GM19035 (cell line): Measurements from ENCODE around the gene ACER1.
"Not testable (repeated sequence)": the region's sequence is repeated elsewhere in the genome, so short reads cannot be mapped to it uniquely, and the experiment has no call there.

Experiments
- ATAC-seq: cut with Tn5 transposase; IDR thresholded peaks from one replicate; pipeline ENCODE4 v1.9.1; 2021; ENCODE audit not compliant: unreplicated experiment

ACER1 gene

DNA sequence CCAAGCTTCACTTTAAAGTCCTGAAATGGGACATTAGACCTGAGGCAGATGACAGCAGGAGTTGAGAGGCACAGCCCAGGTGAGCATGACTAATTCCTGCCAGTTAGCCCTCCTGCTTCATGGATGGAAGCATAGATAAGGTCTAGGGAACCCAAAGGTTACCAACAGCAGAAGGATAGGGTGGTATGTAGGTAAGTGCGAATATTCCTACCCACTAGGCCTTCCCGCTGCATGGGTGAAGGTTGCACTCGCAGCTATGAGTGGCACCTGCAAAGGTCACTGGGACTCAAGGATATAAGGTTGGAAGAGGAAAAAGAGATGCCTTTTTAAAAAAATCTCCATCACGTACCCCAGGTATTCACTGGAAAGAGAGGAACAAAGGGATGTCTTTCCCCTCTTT is 41.4 kb downstream of the ACER1 start:
- no peak for ATAC-seq

DNA sequence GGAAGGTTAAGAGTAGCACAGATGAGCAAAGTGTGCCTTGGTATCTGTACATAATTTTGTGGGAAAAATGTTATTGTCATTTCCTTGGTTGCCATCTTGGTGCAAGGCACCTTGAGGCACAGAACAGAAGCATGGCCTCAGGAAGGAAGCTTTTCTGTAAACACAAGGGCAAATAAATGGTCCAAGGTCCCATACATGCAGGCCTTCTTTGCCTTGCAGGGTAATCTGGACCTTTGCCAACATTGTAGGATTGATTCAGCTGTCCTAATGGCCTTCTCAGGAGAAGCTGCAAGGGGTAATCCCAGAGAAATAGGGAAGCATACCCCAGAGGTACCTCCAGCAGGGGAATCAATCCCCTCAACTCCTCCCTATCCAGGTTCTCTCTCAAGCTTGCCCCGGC is 44.7 kb downstream of the ACER1 start:
- no peak for ATAC-seq

DNA sequence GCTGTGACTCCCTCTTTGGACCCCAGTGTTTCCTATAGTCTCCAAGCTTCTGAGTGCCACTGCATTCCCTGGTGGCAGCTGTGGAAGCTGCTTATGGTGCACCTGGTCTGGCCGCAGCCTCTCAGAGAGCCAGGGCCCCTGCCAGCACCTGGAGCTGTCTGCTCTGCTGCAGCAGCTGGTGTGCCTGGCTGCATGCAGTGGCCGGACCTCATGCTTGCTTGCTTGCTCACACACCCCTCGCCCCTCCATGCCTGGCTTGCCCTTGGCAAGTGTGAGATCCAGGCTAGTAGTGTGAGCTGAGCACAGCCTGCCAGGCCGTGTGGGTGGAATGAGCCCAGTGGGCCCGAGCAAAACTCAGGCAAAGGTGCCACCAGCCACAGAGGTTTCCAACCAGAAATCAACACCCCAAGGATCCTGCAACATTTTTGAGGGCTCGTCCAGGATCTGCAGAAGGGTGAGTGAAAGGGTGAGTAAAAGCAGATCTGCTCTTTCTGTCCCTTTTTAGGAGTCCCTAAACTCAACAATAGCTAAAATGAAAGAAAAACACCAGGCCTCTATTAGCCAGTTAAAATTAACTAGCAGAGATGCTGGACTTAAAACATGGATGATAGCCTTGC is 46.0 kb downstream of the ACER1 start:
- ATAC-seq: no peak

DNA sequence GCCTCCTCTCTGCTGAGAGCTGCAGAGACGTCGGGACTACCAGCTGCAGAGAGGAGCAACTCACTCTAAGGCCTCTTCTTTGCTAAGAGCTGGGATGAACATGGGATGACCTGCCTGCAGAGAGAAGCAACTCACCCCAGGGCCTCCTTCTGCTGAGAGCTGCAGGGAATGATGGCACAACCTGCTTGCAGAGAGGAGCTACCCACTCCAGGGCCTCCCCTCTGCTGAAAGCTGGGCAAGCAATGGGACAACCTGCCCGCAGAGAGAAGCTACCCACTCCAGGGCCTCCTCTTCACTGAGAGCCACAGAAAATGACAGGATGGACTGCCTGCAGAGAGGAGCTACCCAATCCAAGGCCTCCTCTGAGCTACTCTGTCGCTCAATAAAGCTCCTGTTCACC is 46.7 kb downstream of the ACER1 start:
- no peak for ATAC-seq

DNA sequence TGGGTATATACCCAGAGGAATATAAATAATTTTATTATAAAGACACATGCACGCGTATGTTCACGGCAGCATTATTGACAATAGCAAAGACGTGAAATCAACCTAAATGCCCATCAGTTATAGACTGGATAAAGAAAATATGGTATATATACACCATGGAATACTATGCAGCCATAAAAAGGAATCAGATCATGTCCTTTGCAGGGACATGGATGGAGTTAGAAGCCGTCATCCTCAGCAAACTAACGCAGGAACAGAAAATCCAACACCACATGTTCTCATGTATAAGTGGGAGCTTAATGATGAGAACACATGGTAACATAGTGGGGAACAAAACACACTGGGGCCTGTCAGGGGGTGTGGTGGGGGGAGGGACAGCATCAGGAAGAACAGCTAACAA is 51.0 kb downstream of the ACER1 start:
- not testable (repeated sequence) for ATAC-seq

DNA sequence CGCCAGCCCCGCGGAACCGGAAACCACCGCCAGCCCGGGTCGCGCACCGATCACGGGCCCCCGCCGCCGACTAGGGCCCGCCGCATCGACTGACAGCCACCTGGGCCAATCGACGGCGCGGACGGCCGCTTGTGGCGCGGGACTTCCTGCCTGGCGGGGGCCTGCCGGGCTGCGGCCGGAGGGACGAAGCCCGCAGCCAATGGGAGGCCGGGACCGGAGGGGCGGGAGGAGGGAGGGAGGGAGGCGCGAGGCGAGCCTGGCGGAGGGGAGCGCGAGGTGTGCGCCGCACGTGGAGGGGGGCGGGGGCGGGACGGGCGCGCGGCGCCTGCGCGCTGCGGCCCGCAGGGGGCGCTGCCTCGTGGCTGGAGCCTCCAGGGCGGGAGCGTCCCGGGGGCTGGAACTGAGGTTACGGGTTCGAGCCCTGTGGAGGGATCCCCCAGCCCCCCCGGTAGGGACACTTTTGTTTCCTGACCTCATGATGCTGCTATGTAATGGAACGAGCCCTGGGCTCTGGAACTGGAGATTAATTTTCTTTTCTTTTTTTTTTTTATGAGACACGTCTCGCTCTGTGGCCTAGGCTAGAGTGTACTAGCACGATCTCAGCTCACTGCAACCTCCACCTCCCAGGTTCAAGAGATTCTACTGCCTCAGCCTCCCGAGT is 53.4 kb downstream of the ACER1 start, which contains the start of gene MLLT1:
MLLT1 (minus strand) TSS at position 45 of the 661 bp plus-strand sequence. CDS start 191 bp downstream, outside the sequence.
- peak; percentile 91 for ATAC-seq

DNA sequence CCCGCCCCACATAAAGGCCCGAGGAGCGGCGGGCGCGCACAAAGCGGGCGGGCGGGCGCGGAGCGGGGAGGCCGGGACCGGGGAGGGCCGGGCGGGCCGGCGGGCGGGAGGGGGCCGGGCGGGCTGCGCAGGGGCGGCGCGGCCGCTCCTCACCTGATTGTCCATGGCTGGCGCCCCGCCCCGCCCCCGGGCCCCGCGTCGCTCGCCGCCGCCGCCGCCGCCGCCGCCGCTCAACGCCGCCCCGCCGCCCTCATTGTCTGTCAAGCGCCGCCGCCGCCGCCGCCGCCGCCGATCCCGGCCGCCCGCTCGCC is 53.8 kb downstream of the ACER1 start:
- peak; percentile 35 for ATAC-seq

DNA sequence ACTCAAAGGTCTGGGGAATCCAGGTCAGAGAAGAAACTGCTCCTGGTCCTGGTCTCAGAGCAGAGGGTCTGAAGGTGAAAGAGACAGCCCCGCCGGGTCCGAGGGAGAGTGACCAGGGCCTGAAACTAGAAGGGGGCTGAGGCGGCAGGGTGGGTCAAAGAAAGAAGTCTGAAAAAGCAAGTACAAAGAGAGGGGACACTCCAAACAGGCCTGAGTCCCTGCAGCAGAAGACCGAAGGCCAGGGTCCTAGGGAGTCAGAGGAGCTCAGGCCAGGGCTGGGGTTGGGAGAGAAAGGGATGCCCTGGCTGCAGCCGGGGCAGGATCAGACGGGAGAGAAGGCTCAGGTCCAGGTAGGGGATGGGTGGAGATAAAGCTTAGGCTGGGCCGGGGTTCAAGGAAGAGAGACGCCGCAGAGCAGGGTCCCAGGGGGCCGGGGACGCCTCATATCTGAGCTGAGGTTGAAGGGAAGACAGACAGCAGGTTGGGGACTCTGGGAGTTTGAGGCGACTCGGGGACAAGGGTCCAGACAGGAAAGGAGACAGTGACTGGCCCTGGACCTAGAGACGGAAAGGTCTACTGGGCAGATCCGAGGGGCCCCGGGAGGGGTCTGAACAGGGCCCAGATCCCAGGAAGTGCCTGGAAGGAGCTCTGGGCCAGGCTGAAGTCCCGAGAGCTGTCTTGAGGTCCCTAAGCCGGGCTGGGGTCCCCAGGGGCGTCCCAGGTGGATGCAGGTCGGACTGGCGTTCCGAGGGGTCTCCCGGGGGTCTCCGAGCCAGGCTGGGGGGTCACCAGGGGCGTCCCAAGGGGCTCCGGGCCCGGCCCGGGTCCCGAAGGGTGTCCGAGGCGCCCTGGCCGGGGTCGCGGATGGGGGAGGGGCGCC is 54.4 kb downstream of the ACER1 start:
- ATAC-seq: peak; percentile 23

DNA sequence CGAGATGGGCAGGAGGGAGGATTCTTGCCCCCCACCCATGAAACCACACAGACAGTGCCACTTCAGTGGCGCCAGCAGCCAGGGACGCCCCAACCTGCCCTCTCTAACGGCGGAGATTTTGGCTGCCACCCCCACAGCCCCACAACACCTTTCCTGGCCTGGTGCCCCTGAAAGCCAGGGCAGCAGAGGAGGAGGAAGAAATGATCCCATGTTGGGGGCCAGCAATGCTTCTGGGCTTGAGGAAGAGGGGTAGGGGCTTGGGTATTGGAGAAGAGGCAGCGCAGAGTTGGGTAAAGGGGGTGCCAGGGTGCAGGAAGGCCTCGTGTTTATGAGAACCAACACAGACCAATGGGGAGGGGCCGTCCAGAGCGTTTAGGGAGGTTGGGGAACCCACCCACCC is 55.4 kb downstream of the ACER1 start:
- ATAC-seq: no peak

DNA sequence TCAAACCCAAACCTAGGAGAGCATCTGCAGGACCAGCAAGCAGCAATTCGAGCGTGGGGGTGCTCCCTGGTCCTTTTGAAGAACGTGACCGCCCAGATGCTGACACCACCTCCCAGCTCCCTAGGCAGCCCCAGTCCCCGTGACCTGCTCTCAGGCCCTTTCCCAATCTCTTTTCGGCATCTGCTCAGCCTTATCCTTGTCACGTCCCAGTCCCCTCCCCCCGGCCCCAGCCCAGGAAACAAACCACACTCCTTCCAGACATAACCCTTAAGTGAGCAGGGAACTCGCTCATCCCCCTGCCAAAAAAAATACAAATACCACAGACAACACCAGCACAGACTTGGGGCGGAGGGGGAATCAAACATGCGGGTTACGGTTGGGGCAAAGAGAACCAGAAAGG is 57.0 kb downstream of the ACER1 start:
- no peak for ATAC-seq

DNA sequence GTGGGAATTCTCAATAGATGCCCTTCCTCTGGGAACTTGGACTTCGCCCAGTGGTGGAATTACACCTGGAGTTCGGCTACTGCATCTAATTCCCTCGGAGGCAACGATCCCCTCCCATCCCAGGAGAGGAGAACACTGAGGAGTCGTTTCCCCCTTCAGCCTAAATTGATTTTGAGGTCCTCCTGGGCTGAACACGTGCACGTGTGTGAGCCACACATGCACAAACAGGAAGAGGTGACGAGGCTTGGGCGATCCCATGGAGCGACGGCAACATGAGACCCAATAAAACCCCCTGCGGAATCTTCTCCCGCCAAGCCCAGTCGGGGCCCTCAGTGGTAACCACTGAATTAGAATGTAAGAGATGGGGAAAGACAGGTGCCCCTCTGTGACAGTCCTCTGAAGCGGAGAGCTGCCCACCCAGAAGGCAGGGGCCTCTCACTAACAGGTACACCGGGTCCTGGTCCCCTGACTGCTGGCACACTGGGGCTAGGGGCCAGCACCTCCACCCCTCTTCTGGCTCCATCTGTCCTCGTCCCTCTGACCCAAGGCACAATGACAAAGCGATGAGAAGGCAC is 58.2 kb downstream of the ACER1 start:
- ATAC-seq: no peak

DNA sequence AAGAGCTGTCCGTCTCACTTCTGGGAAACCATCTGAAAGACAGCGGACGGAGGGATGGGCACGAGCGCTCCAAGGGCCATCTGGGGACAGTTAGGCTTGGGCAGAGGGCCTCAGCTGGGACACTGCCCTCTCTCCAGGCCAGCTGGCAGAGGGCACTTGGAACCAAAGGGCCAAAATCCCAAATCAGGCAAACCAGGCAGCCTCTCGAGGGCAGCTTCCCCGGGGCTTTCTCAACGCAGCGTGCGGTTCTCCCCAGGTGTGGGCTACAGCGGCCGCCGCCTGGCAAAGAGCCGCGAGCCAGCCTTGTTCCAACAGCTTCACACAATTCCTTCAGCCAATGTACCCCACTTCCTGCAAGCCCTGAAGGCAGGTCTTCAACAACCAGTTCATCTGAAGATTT is 58.7 kb downstream of the ACER1 start:
- ATAC-seq: no peak

DNA sequence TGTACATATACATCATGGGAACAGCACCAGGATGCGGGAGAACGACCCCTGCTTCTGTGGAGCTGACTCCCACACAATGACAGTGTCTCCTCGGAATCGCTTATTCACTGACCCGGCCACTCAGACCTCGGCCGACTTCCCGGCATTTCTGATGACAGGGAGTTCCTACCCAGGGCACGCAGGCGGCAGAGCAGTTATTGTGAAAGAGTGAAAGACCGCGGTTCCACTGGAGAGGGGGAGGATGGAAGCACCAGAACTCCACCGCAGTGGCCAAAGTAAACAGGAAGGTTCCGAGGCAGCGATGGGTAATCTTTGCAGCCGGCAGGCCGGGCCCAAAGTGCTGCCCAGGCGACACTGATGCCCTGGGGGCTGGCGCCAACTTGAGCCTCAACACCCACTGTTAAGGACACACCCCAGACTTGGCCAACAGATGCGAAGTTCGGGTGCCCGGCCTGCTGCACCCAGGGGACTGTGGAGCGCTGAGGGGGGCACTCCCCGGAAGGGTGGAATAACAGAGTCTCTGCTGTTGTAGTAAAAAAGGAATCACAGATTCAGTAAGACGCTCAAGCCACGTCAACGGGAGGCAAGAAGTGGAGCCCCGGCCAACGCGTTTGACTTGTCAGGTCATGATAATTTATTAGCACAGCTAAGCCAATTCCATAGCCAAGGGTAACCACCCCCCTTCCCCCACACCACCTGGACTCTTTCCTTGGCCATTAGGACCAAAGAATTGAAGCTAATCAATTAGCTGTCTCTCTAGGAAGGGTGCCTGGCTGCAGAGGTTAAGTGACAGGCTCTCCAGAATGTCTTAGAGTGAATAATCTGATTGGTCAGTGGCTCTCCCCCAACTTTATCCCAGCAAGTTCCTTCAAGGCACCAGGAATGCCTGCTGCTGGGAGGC is 59.5 kb downstream of the ACER1 start:
- no peak for ATAC-seq

DNA sequence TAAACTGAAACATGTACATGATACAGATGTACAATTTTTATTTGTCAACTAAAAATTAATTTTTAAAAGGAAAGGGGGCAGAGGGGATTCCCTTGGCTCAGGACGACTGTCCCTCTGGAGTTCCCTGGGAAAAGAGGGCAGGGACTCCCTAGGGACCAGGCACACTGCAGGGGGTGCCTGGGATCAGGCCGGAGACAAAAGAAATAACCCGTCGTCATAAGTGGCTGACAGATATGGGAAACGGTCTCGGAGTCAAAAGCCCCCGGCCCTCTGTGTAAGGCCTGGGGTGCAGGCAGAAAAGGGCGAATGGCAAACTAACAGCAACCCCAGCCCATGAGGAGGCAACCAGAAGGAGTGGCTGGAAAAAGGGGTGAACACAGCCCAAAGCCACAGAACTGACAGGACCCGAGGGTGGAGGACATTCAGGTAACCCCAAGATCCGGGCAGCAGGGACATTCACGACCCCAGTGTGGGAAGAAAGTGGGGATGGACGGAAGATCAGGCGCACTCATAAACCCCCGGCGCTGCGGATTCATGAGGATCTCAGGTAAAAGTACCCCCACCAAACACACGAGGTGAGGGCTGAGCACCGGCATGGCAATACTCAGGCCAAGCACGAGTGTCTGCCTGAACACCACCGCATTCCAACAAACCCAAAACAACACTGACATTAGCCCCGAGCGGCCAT is 60.4 kb downstream of the ACER1 start:
- ATAC-seq: no peak

DNA sequence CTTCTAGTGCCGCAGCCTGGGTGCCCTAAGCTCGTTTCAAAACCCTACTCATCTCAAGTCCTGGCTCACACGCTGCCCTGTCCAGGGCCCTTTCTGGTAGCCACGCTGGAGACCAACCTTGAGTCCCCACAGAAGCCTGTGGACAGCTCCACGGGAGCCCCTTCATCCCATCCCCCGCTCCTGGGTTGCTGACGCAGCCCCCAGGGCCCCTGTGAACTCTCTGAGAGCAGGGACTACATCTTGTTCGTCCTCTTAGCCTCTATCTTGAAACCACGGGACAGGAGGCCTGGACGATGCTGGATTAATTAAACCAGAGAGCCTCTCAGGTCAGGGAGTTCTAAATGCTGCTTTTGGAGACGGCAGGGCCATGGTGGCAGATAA is 61.0 kb downstream of the ACER1 start:
- no peak for ATAC-seq

DNA sequence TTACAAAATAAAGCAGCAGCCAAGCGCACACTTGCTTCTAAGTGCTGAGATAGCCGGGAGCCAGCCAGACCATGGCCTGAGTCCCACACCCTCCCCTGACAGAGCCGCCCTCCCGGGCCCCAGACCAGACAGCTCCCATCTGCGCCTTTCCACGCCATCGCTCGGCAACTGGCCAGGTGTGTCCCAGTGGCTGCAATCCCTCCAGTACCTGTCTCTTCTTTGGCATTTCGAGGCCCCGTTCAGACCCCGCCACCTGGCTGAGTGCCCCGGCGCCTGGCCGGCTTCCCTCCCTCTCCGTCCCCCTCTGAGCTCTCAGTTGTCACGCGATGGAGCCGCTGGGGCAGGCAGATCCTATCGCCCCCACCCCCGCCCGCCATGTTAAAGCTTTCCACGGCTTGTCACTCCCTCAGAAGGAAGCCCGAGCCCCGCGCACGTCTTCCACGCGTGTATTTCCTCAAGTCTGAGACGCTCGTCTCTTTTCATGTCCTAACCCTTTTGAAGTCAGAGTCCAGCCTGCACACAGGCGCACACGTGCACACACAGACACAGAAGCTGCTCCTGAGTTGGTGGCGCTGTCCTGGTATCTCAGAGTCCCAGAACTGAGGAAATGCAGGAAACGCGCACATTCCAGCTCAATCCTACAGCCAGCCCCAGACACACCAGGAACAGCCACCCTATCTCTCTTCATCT is 61.5 kb downstream of the ACER1 start:
- no peak for ATAC-seq

DNA sequence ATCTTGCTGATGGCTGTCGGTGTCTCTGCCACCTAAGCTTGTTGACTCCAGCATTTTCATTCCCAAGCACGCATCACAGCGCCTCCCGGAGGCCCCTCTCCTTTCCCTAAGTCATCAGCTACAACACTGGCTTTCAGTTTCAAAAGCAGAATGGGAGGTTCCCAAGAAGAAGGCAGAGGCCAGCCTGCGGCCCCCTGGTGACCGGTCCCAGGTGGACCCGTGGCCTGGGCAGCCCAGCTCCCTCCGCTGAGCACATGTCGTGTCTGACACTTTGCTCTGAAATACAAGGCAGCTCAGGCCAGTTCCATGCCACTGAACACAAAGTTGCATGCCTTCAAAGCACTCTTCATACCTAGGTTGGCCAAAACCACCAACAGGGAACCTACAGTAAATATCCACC is 62.2 kb downstream of the ACER1 start:
- ATAC-seq: no peak

DNA sequence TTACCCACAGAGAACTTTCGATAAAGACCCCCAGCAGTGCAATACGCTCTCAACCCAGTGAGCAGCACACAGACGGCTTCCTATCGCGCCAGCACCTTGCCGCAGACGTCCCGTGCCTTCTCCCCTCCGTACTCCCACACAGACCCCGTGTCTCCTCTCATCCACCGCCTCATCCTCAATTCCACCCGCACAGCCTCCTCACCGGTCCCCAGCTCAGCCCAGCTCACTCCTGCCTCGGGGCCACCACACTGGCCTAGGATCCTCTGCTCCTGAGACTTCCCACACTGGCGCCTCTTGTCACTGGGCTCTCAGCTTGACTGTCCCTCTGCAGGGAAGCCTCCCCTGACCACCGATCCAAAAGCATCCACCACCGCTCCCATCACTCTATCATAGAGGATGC is 62.6 kb downstream of the ACER1 start:
- ATAC-seq: no peak

DNA sequence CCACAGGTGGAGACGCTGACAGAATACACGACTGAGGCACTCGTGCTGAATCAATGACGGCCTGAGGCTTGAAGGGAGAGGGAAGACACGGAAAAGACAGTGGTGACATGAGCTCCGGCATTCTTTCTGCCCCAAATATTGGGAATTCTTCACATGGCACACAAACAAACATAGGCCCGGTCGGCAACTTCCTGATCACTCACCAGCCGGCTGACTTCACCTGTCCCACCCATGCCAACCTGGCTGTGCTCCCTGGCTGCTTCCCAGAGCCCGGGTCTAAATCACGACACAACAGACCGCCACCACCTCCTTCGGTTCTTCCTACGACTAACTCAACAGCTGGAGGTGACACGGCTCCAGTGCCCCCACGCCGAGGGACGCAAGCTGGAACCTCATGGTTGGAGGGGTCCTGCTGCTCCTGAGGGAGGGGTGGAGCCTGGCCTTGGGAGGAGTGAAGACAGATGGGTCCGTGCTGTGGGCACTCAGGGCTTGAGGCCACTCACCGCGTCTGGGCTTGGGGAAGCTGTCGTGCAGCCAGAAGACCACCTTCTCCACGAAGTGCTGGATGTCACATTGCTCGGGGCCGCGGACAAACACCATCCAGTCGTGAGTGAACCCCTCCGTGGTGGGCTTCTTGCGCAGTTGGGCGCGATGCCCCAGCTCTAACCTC is 63.2 kb downstream of the ACER1 start:
- ATAC-seq: no peak
